SHP77 treated with DMSO at 0.1 percent for 48 hours (cell line): Measurements from ENCODE around the gene TMCC3.
"Not testable (repeated sequence)": the region's sequence is repeated elsewhere in the genome, so short reads cannot be mapped to it uniquely, and the experiment has no call there.

Experiments
- DNase-seq: peaks from one replicate; lab custom pipeline; 2025; lab: John Stamatoyannopoulos, UW

TMCC3 gene

GRCh38 chr12:94634717-94635116 is 15.6 kb downstream of the TMCC3 start:
- no peak for DNase-seq

GRCh38 chr12:94633401-94633800 is 17.0 kb downstream of the TMCC3 start:
- DNase-seq = no peak

- no peak for DNase-seq
These were observed 19.3 kb downstream of the TMCC3 start for GRCh38 chr12:94631058-94631457.

- DNase-seq = no peak
These were observed 21.4 kb downstream of the TMCC3 start for GRCh38 chr12:94628819-94629472.

- no peak for DNase-seq
These were observed 22.0 kb downstream of the TMCC3 start for GRCh38 chr12:94628369-94628768.

- DNase-seq = no peak
These were observed 24.8 kb downstream of the TMCC3 start for GRCh38 chr12:94625531-94625930.

GRCh38 chr12:94623161-94623920 is 27.0 kb downstream of the TMCC3 start:
- no peak for DNase-seq

GRCh38 chr12:94622475-94622874 is 27.9 kb downstream of the TMCC3 start:
- no peak for DNase-seq

- no peak for DNase-seq
These were observed 28.5 kb downstream of the TMCC3 start for GRCh38 chr12:94621662-94622359.

- DNase-seq = no peak
These were observed 29.7 kb downstream of the TMCC3 start for GRCh38 chr12:94620621-94621020.

- DNase-seq = no peak
These were observed 31.2 kb downstream of the TMCC3 start for GRCh38 chr12:94618995-94619695.

GRCh38 chr12:94617101-94617500 is 33.3 kb downstream of the TMCC3 start:
- no peak for DNase-seq

- DNase-seq = no peak
These were observed 34.1 kb downstream of the TMCC3 start for GRCh38 chr12:94616203-94616729.

- no peak for DNase-seq
These were observed 34.8 kb downstream of the TMCC3 start for GRCh38 chr12:94615260-94616181.

- no peak for DNase-seq
These were observed 36.1 kb downstream of the TMCC3 start for GRCh38 chr12:94614288-94614721.

GRCh38 chr12:94609917-94610443 is 40.4 kb downstream of the TMCC3 start:
- no peak for DNase-seq

- not testable (repeated sequence) for DNase-seq
These were observed 43.5 kb downstream of the TMCC3 start for GRCh38 chr12:94606810-94607209.

- no peak for DNase-seq
These were observed 46.0 kb downstream of the TMCC3 start for GRCh38 chr12:94604366-94604698.

- no peak for DNase-seq
These were observed 46.7 kb downstream of the TMCC3 start for GRCh38 chr12:94603434-94604365.

GRCh38 chr12:94602024-94602423 is 48.3 kb downstream of the TMCC3 start:
- DNase-seq = no peak
